NCI-H2029 (cell line): Measurements from ENCODE around the gene SH3RF1.
"Not testable (repeated sequence)": the region's sequence is repeated elsewhere in the genome, so short reads cannot be mapped to it uniquely, and the experiment has no call there.

ENCODE experiments used
- DNase-seq: peaks from one replicate; lab custom pipeline; 2025; lab: John Stamatoyannopoulos, UW

SH3RF1 gene

DNA sequence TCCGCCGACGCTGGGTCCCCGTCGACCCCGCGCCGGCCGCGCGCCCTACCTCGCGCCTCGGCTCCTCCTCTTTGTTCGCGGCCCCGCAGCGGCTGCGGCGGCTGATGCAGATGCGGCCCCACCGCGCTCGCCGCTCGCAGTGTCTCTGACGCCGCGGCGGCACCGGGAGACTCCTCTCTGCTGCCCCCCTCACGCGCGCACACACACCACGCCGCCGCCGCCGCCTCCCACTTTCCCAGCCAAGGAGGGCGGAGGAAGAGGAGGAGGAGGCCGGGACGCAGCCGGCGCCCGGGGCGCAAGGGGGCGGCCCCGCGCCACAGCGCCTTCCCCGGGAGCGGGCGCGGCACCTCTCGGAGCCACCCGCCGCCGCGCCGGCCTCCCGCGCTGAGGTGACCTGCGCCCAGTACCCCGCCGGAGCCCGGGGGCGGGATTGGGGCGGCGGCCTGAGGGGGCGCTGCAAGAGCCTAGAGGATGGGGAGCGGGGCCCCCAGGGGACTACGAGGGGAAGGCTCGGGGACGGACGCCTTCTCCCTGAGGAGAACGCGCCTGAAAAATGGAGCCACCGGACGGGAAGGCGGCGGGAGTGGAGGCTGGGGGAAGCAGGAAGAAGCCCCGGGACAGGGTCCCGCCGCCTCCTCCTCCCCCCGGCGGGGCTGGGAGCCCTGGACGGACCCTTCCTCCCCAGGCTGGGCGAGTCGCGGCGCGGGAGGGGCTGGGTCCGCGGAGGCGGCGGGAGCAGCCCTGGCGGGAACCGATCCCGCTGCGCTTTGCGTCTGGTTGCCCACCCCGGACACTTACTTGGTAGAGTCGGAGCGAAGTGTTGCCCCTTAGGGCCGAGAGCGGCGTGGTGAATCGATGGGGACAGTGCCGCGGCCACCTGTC is at the start of gene SH3RF1:
Gene SH3RF1 (minus strand): TSS at position 147 of the 882 bp plus-strand sequence. CDS start 1,744 bp downstream, outside the sequence.
- peak; percentile 38 for DNase-seq

DNA sequence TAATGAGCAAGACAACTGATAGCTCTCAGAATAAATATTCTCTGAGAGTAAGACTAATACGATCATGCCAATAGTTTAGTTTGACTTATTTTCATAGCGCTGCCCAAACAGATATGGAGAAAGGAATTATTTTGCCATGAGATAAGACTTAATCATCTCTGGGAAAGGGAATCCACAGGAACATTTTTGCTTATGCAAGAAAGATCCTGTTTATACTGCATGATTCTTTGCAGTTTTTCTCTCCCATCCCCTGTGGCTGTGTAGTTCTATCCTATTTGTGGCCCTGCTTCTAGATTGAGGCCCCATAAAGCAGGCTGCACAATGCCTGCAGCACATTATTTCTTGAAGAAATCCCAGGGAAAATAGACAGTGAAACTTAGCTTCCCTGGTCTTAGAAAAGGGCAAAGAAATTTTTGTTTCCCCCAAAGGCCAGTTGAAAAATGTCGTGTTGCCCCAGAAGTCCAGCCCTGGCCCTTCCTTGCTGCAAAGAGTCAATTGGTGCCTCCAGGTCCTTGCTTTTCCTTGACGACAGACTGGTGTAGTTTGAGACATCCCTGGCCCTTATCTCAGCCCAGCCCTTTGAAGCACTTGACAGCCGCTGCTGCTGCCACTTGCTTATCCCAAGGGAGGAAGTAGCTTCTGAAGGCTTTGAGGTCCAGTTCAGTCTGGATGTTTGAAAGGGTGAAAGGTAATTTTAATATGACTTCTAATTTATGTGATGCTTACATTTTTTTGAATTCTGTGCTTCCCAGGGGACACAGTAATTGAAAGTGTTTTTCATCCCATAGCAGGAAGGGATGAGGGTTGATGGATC is 45.0 kb upstream of the SH3RF1 start:
- DNase-seq = peak; percentile 5

DNA sequence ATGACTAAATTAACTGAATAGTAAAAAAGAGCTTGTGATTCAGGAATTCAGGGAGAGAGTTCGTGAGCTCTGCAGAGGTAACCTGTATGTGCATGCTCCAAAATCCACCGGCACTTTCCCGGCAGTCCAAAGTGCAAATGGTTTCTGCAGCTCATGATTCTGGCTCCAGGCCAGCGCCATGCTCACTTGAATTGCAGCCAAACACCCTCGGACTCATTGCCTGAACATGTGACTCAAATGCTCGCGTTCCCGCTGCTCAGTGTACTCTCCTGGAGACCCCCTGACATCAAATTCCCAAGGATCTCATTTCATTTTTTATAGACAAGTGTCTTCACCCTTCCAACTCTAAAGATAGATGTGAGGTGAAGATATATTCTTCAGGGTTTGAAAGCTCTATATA is 44.1 kb upstream of the SH3RF1 start:
- DNase-seq = peak; percentile 57

DNA sequence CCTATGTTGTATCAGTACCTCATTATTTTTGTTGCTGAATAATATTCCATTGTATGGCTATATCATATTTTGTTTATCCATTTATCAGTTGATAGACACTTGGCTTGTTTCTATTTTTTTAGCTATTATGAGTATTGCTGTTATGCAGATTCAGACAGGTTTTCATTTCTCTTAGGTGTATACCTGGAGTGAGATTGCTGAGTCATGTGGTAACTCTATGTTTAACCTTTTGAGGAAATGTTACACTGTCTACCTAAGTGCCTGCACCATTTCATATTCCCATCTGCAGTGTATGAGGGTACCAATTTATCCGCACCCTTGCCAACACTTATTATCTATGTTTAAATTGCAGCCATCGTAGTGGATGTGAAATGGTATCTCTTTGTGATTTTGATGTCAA is 43.0 kb upstream of the SH3RF1 start:
- no peak for DNase-seq

DNA sequence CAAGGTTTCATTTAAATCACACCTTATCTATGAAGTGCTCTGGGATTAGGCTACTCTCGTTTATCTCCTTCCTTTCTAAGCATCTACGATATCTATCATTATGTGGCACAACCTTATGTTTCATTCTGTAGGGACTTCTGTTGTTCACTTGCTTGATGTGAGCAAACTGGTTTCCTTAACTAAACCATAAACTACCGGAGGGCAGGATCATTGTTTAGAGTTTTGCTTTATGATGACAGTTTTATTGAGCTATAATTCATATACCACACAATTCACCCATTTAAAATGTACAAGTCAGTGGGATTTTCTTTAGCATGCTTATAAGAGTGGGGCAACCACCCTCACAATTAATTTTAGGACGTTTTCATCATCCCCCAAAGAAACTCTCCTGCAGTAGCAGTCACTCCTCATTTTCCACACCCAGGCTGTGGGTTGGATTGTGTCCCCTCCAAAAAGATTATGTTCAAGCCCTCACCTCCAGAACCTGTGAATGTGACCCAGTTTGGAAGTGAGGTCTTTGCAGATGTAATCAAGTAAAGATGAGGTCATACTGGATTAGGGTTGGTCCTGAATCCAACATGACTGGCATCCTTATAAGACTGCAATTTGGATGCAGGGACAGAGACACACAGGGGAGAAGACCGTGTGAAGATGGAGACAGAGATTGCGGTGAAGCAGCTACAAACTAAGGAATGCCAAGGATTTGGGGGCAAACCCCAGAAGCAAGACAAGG is 42.1 kb upstream of the SH3RF1 start:
- no peak for DNase-seq

DNA sequence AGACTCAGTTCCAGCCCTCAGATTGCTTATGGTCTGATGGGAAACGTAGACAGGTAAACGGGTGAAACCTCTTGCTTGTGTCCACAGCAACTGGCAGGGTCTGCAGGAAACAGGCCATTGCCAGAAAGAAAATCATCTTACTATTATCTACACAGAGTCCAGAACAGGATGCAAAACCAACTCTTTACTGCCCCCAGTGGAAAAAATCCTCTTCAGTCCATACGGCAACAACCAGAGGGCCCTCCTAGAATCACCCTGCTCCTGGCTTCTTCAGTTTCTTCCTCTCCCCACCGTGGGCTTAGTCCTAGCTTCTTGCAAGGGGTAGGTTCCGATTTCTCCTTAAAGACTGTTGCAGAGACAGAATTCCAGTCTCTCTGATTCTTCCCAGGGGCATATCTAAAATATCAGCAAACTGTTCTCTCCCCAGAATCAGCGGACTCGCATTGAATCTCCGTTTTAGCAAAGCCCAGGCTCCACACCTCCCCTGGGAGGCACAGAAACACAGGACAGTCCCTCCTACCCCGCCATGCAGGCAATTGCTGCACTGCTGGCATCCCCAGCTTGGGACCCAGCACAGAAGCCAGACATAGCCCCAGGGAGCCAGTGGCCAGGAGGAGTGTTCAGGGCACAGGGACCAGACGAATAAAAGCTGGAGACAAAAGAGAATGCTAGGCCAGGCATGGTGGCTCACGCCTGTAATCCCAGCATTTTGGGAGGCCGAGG is 41.0 kb upstream of the SH3RF1 start:
- DNase-seq = peak; percentile 30

DNA sequence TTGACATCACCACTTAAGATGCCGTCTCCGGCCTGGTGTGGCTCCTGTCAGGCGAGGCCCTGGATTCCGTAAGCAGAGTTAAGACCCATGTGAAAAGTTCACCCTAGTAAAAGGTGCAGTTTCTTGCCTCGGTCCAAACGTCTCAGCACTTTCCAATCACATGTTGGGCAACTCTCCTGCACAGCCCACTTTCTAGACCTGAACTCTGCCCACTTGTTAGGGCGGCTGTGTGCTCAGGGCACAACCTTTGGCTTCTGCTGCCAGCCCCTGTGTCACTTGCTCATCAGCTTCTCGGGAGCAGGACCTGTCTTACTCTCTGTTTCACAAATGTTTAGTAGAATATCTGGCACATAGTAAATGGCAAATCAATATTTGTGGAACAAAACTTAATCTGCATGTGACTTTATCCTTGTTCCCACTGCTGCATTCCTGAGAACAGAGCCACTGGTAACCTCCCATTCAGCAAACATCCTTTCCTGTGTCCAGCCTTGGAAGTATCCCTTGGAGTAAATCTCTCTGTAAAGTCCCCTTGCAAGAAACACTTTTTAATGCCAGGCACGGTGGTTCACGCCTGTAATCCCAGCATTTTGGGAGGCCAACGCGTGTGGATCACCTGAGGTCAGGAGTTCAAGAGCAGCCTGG is 38.7 kb upstream of the SH3RF1 start:
- DNase-seq = no peak

DNA sequence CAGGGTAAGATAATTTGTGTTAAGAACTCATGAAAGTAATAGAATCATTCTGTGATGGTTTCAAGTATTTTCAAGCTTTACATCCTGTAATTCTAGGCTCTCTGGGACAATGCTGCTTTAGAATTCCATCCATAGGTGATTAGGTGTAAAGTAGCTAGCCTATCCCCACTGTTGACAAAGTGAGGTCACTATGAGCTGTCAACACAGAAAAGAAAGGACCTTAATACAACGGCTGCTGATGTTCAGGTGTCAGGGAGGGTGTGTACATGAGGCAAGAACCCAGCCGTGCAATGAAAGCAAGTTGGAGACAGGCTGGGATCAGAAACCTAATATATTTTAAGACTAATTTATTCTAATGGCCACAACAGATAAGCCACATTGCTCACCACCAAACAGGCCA is 36.8 kb upstream of the SH3RF1 start:
- DNase-seq = peak; percentile 57

DNA sequence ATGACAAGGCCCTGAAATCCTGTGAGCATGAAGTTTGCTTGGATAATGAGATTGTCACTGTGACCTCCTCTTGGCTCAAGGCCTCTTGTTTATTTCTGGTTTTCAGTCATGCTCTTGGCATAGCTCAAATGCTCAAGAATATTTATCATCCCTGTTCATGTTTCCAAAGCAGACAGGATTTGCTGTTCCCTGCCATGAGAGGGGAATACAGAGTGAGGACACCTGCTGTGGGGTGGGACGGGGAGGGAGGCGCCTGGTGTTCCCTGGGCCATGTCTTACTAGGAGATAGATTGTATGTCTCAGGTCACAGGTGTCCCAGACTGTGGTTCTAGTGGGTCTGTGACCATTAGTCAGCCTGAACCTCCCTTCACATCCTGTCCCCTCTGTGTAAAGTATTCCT is 34.9 kb upstream of the SH3RF1 start:
- DNase-seq = peak; percentile 31

DNA sequence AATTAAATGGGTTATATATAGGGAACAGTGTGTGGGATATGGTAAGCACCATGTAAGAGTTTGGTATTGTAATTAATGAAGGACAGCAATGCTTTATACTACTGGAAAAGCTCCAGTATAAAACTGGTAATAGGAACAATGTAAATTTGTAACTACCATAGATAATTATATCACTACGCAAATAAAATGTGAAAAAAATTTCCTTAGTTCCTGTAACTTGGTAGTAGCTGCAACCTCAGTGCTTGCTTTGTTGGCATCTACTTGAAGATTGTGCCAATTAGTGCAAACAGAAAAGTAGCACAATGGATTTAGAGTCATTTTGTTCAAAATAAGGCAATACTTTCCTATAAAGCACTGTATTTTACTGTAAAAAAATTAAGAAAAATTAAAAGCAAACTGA is 34.4 kb upstream of the SH3RF1 start:
- no peak for DNase-seq

DNA sequence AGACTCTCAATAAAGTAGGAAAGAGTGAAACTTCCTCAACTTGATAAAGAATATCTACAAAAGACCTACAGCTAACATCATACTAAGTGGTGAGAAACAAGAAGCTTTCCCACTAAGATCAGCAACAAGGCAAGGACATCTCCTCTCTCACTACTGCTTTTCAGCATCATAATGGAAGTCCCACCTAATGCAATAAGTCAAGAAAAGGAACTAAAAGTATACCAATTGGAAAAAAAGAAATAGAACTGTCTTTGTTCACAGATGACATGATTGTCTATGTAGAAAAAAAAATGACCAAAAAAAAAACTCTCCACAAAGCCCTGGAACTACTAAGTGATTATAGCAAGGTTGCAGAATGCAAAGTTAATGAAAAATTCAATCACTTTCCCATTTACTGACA is 25.1 kb upstream of the SH3RF1 start:
- no peak for DNase-seq

DNA sequence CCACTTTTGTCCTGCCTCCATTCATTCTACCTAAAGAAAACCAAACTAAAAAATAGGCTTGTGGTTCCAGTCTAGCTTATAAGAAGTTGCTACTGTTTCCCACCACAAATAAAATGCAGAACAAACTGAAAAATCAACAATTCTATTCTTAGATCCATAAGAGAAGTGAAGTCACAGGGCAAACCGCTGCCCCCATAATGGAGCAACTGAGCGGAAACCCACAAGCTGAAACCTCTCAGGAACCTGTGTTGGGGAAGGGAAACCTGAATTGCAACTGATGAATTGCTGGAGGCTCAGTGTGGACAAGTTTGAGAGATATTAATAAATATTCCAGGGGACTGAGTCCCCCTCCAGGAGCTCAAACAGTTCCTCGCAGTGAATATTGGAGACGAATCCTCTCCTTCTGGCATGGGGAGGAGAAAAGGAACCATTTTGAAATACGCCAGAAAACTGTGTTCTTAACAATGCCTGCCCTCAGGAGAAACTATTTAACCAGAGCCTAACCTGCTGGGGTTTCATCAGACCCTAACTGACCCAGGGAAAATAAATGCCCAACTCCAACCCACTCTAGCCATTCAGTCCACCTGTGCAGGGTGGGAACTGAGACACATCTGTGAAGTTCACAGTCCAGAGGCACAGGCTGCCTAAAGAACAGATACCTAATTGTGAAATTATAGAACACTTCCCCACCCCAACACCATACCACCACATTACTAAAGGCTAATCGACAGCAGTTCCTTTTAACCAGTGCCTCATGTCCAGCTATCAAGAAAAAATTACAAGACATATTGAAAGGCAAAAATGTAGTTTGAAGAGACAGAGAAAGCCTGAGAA is 22.8 kb upstream of the SH3RF1 start:
- DNase-seq = no peak

DNA sequence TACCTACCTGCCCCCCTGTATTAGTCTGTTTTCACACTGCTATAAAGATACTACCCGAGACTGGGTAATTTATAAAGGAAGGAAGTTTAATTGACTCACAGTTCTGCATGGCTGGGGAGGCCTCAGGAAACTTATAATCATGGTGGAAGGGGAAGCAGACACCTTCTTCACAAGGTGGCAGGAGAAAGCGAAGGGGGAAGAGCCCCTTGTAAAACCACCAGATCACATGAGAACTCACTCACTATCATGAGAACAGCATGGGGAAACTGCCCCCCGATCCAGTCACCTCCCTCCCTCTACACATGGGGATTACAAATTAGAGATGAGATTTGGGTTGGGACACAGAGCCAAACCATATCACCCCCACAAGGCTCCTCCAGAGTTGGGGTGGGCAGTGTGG is 17.2 kb upstream of the SH3RF1 start:
- DNase-seq = not testable (repeated sequence)

DNA sequence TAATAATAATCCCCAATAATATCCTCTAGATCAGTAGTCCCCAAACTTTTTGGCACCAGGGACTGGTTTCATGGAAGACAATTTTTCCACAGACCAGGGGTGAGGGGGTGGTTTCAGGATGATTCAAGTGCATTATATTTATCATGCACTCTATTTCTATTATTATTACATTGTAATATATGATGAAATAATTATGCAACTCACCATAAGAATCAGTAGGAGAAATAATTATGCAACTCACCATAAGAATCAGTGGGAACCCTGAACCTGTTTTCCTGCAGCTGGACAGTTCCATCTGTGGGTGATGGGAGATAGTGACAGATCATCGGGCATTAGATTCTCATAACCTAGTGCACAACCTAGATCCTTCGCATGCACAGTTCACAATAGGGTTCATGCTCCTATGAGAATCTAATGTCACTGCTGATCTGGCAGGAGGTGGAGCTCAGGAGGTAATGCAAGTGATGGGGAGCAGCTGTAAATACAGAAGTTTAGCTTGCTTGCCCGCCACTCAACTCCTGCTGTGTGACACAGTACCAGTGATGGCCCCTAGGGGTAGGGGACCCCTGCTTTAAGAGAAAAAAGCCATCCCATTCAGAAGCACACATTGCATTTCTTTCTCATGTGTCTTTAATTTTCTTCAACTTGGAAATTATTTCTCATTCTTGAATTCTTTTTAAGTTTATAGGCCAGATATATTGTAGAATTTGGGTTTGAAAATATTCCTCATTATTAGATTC is 16.0 kb upstream of the SH3RF1 start:
- DNase-seq = no peak

DNA sequence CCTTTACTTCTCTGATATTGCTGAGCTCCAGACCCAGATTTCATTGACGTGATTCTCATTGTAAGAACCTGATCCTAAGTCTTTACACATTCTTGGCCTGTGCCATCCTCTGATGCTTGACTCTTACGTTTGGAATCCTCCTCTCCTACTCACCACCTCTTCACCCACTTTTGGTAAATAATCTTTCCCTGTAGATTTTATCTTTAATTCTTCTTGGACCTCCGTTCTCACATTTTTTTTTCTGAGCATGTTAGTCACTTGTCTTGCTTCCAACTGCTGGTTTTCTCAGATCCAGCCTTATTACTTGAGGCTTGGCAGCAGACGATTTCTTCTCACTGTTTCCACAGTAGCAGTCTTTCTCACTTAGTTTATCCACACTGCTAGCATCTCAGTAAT is 12.4 kb upstream of the SH3RF1 start:
- no peak for DNase-seq

DNA sequence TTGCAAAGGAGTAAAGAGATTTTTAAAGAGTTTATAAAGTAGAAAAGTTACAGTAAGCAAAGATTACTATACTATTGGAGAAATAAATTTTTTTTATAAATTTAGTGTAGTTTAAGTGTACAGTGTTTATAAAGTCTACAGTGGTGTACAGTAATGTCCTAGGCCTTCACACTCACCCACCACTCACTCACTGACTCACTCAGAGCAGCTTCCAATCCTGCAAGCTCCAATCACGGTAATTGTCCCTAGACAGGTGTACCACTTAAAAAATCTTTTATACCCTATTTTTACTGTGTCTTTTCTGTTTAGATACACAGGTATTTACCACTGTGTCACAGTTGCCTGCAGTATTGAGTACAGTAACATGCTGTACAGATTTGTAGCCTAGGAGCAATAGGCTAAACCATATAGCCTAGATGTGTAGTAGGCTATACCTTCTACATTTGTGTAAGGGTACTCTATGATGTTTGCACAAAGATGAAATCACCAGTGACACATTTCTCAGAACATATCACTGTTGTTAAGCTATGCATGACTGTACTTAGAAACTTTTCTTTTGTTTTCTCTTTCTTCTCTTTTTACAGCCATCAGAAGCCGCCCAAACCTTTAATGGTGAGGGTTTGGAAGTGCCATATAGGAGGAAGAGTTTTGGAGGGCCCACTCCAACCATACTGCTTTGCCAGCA is 11.8 kb upstream of the SH3RF1 start:
- DNase-seq = no peak

DNA sequence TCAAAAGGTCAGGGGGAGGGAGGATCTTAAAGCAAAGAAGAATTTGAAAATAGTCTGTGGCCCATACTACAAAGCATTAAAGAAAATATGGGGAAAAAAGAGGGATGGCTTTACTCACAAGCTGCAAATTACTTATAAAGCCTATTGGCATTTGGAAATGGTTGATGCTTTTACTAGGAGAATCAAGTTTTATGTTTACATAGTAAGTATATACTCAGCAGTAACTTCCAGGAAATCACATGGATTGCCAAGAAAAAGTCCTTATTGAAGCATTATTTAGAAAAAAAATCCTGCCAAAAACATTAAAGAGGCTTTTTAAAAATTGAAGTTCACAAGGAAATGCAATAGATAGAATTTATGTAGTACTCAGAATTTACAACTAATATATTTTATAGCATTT is 8.4 kb upstream of the SH3RF1 start:
- no peak for DNase-seq

DNA sequence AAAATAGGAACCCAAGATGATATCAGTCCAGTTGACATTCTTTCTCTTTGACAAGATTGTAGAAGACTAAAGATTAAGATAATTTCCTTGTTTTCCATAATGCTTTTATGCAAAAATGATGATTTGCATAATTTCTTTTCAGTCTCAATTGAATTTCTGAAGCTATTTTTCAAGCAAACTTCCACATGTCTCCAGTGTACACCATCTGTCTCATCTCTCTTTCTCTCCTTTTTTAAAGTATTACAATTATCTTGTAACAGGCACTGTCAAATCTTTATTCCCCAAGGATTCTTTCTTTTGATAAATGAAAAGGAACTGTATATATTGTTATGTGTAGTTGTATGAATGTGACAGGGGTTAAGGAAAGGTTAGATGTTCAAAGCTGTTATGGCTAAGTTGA is 7.9 kb upstream of the SH3RF1 start:
- DNase-seq = no peak

DNA sequence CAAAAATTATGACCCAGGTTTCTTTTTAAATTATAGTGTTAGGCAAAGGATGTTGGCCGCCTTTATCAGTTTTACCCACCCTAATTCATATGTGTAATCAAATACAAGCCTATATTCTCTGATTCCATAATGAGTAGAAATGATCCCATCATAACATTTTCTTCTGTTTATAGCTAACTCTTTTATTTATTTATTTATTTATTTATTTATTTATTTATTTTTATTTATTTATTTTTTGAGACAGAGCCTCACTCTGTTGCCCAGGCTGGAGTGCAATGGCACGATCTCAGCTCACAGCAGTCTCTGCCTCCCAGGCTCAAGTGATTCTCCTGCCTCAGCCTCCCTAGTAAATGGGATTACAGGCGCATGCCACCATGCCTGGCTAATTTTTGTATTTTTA is 7.1 kb upstream of the SH3RF1 start:
- not testable (repeated sequence) for DNase-seq
